Neural progenitor cell (in vitro differentiated cells): Measurements from ENCODE around the gene TMEM266.

Experiments
- CTCF ChIP-seq: fragments of 200-600 bp; sonication (generic); IDR thresholded peaks from 2 replicates; pipeline ENCODE4 v1.5.1; 2017; ENCODE audit warnings: antibody characterized with exemption, mild to moderate bottlenecking
- EZH2 ChIP-seq: fragments of 200-600 bp; sonication (generic); IDR thresholded peaks from 2 replicates; pipeline ENCODE4 v1.6.1; 2017; ENCODE audit warnings: antibody characterized with exemption, mild to moderate bottlenecking, moderate library complexity
- EZH2phosphoT487 ChIP-seq: fragments of 200-600 bp; sonication (generic); IDR thresholded peaks from 2 replicates; pipeline ENCODE4 v1.6.1; 2017; ENCODE audit warnings: antibody characterized with exemption

GRCh38 chr15:76105911-76106310 is 46.1 kb downstream of the TMEM266 start:
- TF ChIP-seq CTCF (no peak), EZH2 (no peak), EZH2phosphoT487 (no peak)
